Sigmoid colon (tissue), 7 donors: ENCODE measurements around the gene ZSCAN2. TPM values are rescaled to one million over a fixed set of nuclear protein-coding genes. Genes with fewer than 3 reads are reported as not detected.

ENCODE experiments used
- DNase-seq: peaks from one replicate; pipeline ENCODE4 v3.0.0-alpha.2; 2019
- H3K27ac ChIP-seq, 4 donors: fragments of 200-600 bp; sonication (generic); one replicate each; pipeline ENCODE4 v1.5.1; 2016 to 2019; ENCODE audit warnings: mild to moderate bottlenecking in 1 of 4
- H3K27me3 ChIP-seq, 3 donors: fragments of 200-600 bp; sonication (generic); one replicate each; pipeline ENCODE4 v1.5.1; 2019; ENCODE audit warnings: mild to moderate bottlenecking in 1 of 3
- H3K36me3 ChIP-seq, 4 donors: fragments of 200-600 bp; sonication (generic); one replicate each; pipeline ENCODE4 v1.5.1; 2016 to 2019
- H3K4me1 ChIP-seq, 4 donors: fragments of 200-600 bp; sonication (generic); one replicate each; pipeline ENCODE4 v1.5.1; 2017 to 2019
- H3K4me3 ChIP-seq, 4 donors: fragments of 200-600 bp; sonication (generic); one replicate each; pipeline ENCODE4 v1.5.1; 2017 to 2019; ENCODE audit warnings: mild to moderate bottlenecking in 2 of 4, moderate library complexity in 1 of 4
- H3K9me3 ChIP-seq, 4 donors: fragments of 200-600 bp in 3 of 4; sonication (generic) in 3 of 4; one replicate each; pipeline versions ENCODE4 v1.5.1 to v1.6.1; 2013 to 2019
- EP300 ChIP-seq, 4 donors: sonication (generic); formaldehyde crosslinking; IDR thresholded peaks; one replicate each; pipeline ENCODE4 v1.6.1; 2017; ENCODE audit warnings: antibody characterized with exemption in 4 of 4
- POLR2A ChIP-seq, 2 donors: fragments of 450-650 bp; IDR thresholded peaks; one replicate each; pipeline ENCODE4 v1.6.1; 2016; ENCODE audit warnings: antibody characterized with exemption in 2 of 2, mild to moderate bottlenecking in 2 of 2, moderate library complexity in 2 of 2
- POLR2AphosphoS5 ChIP-seq, 4 donors: sonication (generic); formaldehyde crosslinking; IDR thresholded peaks; one replicate each; pipeline ENCODE4 v1.6.1; 2017; ENCODE audit warnings: antibody characterized with exemption in 4 of 4
- WGBS, 2 donors: extraction: QIAGEN DNeasy Blood & Tissue Kit; methylation state at CpG; one replicate each; pipeline ENCODE4 v1.1.7; 2013; 5-methylcytosine and 5-hydroxymethylcytosine counted together
- intact Hi-C: fragments of 100-400 bp; cut with DNase I; formaldehyde crosslinking; loops from one replicate; pipeline ENCODE4 v1.15.1; 2023
- polyA plus RNA-seq, 3 donors: library from polyadenylated mRNA; stranded (reverse); fragments of 200-250 nt; gene quantifications; one replicate each; pipeline ENCODE4 v1.2.3, GENCODE V29; 2013
- total RNA-seq, 4 donors: library from RNA; depleted of rRNA; stranded (reverse); fragments of >200 nt; gene quantifications; one replicate each; pipeline ENCODE4 v1.1.0, GENCODE V29; 2016
- TF ChIP-seq, protein P1 (sequence below), 4 experiments: fragments of 450-650 bp in 3 of 4; fragments of 200-600 bp in 1 of 4; IDR thresholded peaks; one replicate each; pipeline ENCODE4 v1.5.1; 2016 to 2019; ENCODE audit warnings: antibody characterized with exemption in 4 of 4, mild to moderate bottlenecking in 3 of 4, moderate library complexity in 2 of 4
- donor health status: healthy with polysubstance abuse.
- donor health status: Bipolar disorder and iron deficiency.
- donor health status: healthy.

Gene ZSCAN2
- total and polyA plus RNA-seq, 7 donors: 2.4 to 17.0 (median 5.4) TPM

- intact Hi-C loops: no loop called here
- DNase-seq: no peak
- H3K27me3 ChIP-seq: no peaks in the 10 kb centered on the region
- no peak overlapping the region for H3K4me3 ChIP-seq
- H3K36me3 ChIP-seq: peaks cover 14 to 34% (median 17%) of the 10 kb centered on the region in 4 donors
- 97 to 98% methylated on average over 8 of the region's 8 CpGs for WGBS, 2 donors
- H3K4me1 ChIP-seq: no peaks in the 10 kb centered on the region
- peaks cover 7 to 15% (median 14%) of the 10 kb centered on the region in 4 donors for H3K9me3 ChIP-seq
- no peak overlapping the region for H3K27ac ChIP-seq
- TF ChIP-seq POLR2AphosphoS5 (IDR thresholded peaks at IDR 0.05) (no peak), EP300 (IDR thresholded peaks at IDR 0.05) (no peak)
Observed at GRCh38 chr15:84620626-84621025, 19.8 kb downstream of the ZSCAN2 start.

DNA sequence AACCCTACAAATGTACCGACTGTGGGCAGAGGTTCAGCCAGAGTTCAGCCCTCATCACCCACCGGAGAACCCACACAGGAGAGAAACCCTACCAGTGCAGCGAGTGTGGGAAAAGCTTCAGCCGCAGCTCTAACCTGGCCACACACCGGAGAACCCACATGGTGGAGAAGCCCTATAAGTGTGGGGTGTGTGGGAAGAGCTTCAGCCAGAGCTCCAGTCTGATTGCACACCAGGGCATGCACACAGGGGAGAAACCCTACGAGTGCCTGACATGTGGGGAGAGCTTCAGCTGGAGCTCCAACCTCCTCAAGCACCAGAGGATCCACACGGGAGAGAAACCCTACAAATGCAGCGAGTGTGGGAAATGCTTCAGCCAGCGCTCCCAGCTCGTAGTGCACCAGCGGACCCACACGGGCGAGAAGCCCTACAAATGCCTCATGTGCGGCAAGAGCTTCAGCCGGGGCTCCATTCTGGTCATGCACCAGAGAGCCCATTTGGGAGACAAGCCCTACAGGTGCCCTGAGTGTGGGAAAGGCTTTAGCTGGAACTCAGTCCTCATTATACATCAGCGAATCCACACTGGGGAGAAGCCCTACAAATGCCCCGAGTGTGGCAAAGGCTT lies 20.7 kb downstream of the ZSCAN2 start:
- peaks cover 7 to 15% (median 14%) of the 10 kb centered on the region in 4 donors for H3K9me3 ChIP-seq
- no peak for DNase-seq
- 97 to 98% methylated on average over 17 of the region's 17 CpGs for WGBS, 2 donors
- intact Hi-C loops: no loop called here
- no peak overlapping the region for H3K4me3 ChIP-seq
- H3K36me3 ChIP-seq: peaks cover 14 to 31% (median 17%) of the 10 kb centered on the region in 4 donors
- H3K27me3 ChIP-seq: no peaks in the 10 kb centered on the region
- no peaks in the 10 kb centered on the region for H3K4me1 ChIP-seq
- no peak overlapping the region for H3K27ac ChIP-seq
- TF ChIP-seq POLR2A (IDR thresholded peaks at IDR 0.05) (no peak), EP300 (IDR thresholded peaks at IDR 0.05) (no peak), POLR2AphosphoS5 (IDR thresholded peaks at IDR 0.05) (no peak)
- TF ChIP-seq, protein P1, sequence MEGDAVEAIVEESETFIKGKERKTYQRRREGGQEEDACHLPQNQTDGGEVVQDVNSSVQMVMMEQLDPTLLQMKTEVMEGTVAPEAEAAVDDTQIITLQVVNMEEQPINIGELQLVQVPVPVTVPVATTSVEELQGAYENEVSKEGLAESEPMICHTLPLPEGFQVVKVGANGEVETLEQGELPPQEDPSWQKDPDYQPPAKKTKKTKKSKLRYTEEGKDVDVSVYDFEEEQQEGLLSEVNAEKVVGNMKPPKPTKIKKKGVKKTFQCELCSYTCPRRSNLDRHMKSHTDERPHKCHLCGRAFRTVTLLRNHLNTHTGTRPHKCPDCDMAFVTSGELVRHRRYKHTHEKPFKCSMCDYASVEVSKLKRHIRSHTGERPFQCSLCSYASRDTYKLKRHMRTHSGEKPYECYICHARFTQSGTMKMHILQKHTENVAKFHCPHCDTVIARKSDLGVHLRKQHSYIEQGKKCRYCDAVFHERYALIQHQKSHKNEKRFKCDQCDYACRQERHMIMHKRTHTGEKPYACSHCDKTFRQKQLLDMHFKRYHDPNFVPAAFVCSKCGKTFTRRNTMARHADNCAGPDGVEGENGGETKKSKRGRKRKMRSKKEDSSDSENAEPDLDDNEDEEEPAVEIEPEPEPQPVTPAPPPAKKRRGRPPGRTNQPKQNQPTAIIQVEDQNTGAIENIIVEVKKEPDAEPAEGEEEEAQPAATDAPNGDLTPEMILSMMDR (IDR thresholded peaks at IDR 0.05): no peak

DNA sequence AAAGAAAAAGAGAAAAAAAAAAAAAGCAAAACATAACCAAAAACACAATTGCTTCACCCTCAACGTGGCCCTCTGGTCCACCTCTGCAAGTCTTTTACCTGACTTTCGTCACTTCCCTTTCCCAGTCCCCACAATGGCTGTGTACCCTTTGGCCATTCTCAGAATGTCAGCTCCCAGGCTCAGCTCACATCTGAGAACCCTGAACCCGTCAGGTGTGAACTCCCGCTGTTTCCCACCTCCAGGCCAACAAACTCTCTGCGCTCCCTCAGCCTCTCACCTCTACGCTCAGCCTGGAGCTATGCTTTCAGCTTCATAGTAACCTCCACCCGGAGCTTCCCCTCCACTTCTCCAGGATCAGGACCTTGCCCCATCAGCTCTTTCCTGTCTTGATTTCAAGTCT lies 23.6 kb downstream of the ZSCAN2 start:
- TF ChIP-seq POLR2A (IDR thresholded peaks at IDR 0.05): no peak
- TF ChIP-seq, protein P1 (IDR thresholded peaks at IDR 0.05): no peak
- Histone ChIP-seq H3K27ac (no peak overlapping the region), H3K9me3 (peaks cover 7 to 15% (median 14%) of the 10 kb centered on the region in 4 donors), H3K36me3 (peaks cover 14 to 43% (median 17%) of the 10 kb centered on the region in 4 donors), H3K4me3 (no peak overlapping the region), H3K27me3 (no peaks in the 10 kb centered on the region), H3K4me1 (no peaks in the 10 kb centered on the region)
- DNase-seq: no peak
- WGBS, 2 donors: 90 to 95% methylated on average over 7 of the region's 7 CpGs
- intact Hi-C loops: no loop called here

- 90 to 97% methylated on average over 2 of the region's 2 CpGs for WGBS, 2 donors
- DNase-seq: no peak
- TF ChIP-seq POLR2AphosphoS5 (IDR thresholded peaks at IDR 0.05) (no peak), POLR2A (IDR thresholded peaks at IDR 0.05) (no peak), EP300 (IDR thresholded peaks at IDR 0.05) (no peak)
- TF ChIP-seq, protein P1 (IDR thresholded peaks at IDR 0.05): no peak
- H3K9me3 ChIP-seq: peaks cover 7 to 15% (median 14%) of the 10 kb centered on the region in 4 donors
- H3K27ac ChIP-seq: no peak overlapping the region
- no peaks in the 10 kb centered on the region for H3K27me3 ChIP-seq
- no peaks in the 10 kb centered on the region for H3K4me1 ChIP-seq
- intact Hi-C loops: no loop called here
- peaks cover 14 to 43% (median 17%) of the 10 kb centered on the region in 4 donors for H3K36me3 ChIP-seq
- H3K4me3 ChIP-seq: no peak overlapping the region
Observed at GRCh38 chr15:84625123-84625522, 24.3 kb downstream of the ZSCAN2 start.

DNA sequence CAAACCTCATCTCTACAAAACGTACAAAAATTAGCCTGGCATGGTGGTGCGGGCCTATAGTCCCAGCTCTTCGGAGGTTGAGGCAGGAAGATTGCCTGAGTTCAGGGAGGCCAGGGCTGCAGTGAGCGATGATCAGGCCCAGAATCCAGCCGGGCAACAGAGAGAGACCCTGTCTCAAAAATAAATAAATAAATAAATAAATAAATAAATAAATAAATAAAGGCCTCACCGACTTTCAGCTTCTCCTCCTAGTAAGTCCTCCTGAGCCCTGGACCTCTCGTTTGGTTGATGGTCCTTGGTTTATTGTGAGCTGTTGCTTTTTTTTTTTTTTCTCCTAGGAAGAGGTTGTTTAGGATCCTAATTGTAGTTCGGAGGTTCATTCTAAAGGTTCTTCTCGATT lies 28.2 kb downstream of the ZSCAN2 start:
- H3K9me3 ChIP-seq: no peaks in the 10 kb centered on the region
- no peak overlapping the region for H3K27ac ChIP-seq
- H3K4me1 ChIP-seq: peaks cover 0 to 28% (median 22%) of the 10 kb centered on the region in 4 donors
- no peaks in the 10 kb centered on the region for H3K27me3 ChIP-seq
- TF ChIP-seq, protein P1 (IDR thresholded peaks at IDR 0.05): no peak
- TF ChIP-seq POLR2AphosphoS5 (IDR thresholded peaks at IDR 0.05) (no peak), POLR2A (IDR thresholded peaks at IDR 0.05) (no peak)
- WGBS, 2 donors: 92 to 94% methylated on average over 9 of the region's 9 CpGs
- intact Hi-C loops: no loop called here
- H3K36me3 ChIP-seq: peaks cover 0 to 13% (median 0%) of the 10 kb centered on the region in 4 donors
- H3K4me3 ChIP-seq: no peak overlapping the region
- no peak for DNase-seq
